Retinal pigment epithelial cell (primary cell): ENCODE results near the gene CHD5.
A peak's percentile ranks its signal among the peaks of the same experiment; 100 is the strongest.

ENCODE experiments used
- DNase-seq: peaks from one replicate; pipeline ENCODE4 v3.0.0-alpha.2; 2010; ENCODE audit warnings: low read depth
- H3K4me3 ChIP-seq: 2 replicates; pipeline ENCODE4 v1.5.1; 2011; ENCODE audit warnings: mild to moderate bottlenecking, low read length, control low read depth, moderate library complexity
- TF ChIP-seq, protein P1 (sequence below): conservative IDR thresholded peaks from 2 replicates; pipeline ENCODE4 v1.5.1; 2011; ENCODE audit warnings: low read depth, low read length, control low read depth, inconsistent platforms

The CHD5 gene

DNA sequence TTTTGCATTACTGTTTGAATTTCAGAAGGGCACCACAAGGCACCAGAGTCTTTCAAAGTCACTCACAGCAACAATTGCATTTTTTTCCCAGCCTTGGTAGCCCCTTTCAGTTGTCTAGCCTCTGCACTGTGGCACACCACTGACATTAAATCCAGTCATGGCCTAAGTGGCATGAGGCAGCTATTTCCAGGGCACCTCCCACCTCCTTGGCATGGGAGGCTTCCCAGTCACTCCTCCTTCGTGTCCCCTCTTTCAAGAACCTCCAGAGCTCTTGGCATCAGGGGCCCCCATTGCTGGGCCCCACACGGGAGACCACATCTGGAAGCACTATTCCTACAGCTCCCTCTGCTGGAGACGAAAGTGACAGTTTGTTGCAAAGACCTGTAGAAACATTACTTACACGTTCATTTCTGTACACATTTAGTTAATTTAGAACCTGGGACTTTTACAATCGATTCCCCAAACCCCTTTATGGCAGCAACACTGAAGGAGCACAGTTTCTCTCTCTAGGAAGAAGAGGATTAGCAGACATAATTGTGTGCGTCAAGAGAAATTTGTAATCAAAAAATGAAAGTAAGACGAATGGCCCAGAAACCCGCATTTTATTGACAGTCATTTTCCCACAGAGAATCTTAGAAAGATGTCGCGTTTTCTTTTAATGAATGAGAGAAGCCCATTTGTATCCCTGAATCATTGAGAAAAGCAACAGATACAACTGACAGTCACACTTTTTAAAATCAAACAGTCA, 5.7 kb upstream of the CHD5 start:
- DNase-seq, result no peak
- TF ChIP-seq, protein P1, sequence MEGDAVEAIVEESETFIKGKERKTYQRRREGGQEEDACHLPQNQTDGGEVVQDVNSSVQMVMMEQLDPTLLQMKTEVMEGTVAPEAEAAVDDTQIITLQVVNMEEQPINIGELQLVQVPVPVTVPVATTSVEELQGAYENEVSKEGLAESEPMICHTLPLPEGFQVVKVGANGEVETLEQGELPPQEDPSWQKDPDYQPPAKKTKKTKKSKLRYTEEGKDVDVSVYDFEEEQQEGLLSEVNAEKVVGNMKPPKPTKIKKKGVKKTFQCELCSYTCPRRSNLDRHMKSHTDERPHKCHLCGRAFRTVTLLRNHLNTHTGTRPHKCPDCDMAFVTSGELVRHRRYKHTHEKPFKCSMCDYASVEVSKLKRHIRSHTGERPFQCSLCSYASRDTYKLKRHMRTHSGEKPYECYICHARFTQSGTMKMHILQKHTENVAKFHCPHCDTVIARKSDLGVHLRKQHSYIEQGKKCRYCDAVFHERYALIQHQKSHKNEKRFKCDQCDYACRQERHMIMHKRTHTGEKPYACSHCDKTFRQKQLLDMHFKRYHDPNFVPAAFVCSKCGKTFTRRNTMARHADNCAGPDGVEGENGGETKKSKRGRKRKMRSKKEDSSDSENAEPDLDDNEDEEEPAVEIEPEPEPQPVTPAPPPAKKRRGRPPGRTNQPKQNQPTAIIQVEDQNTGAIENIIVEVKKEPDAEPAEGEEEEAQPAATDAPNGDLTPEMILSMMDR, result peak; percentile 60
- H3K4me3 ChIP-seq, result no peak overlapping the region

DNA sequence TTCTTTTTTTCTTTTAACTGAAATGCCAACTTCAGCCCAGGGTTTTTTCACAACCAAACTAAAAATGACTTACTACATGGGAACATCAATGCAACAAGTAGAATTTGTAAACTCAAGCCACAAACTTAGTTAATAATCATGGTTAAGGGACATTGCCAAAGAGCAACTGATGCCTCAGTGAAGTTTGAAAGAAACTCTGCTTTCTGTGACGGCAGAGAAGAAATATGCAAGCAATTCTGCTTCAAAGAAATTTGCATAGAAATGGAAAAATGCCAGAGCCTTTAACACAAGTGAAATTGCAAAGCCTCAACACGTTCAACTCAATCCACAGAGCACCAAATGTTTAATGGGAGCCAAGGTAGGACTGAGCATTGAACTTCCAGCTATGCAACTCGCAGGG, 5.0 kb upstream of the CHD5 start:
- DNase-seq, result no peak
- TF ChIP-seq, protein P1, result no peak
- no peak overlapping the region for H3K4me3 ChIP-seq

DNA sequence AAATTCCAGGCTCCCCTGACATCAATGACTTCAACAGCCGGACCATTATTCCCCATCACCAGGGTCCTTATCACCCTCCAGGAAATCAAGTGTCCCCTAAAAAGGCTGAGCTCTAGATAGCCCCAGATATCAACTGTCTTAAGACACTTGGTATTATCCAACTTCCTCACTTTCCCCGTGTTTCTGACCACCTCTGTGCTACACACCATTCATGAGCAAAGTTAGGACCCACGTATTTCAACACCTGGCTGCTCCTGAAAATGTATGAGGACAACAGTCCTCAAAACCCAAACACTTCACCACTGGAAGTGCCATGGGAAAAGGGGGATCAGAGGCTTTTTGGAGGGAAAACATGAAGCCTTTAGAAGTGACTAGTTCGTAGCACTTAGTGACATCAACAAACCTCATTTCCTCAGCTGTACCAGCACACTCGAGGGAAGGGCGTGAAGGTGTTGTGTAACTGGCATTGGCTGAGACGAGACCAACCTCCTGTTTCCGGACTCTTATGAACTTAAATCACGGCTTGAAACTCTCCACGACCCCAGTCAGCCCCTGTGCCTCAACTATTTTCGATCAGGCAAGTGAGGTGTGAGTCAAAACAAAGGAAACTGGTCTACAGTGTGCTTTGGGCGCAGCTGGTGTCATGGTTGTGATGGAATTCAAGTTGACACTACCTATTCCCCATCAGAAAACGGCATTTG, 4.1 kb upstream of the CHD5 start:
- DNase-seq, result no peak
- TF ChIP-seq, protein P1, result no peak

DNA sequence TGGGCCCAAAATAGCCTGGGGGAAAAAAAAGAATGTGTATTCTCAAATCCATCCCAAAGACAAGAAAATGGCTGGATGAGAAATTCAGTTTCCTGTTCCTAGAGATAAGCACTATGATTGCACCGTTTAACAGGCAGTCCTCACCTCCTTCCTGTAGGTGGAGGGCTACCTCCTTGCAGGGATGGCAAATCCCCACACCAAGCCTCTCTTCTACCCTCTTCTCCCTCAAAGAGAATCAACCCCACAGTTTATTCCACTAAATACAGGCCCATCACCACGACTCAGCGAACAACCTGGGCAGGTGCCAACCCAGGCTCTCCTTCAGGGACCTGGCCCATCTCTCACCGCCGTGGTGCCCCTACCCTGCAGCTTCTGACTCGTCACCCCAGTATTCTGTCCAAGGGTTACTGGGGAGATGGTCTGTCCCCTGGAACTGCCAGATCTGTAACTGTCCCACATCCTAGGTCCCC, 3.4 kb upstream of the CHD5 start:
- H3K4me3 ChIP-seq, result no peak overlapping the region
- no peak for DNase-seq
- TF ChIP-seq, protein P1, result peak; percentile 38

More for the DNA sequence above, 4.1 kb upstream of the CHD5 start:
- H3K4me3 ChIP-seq, result no peak overlapping the region

DNA sequence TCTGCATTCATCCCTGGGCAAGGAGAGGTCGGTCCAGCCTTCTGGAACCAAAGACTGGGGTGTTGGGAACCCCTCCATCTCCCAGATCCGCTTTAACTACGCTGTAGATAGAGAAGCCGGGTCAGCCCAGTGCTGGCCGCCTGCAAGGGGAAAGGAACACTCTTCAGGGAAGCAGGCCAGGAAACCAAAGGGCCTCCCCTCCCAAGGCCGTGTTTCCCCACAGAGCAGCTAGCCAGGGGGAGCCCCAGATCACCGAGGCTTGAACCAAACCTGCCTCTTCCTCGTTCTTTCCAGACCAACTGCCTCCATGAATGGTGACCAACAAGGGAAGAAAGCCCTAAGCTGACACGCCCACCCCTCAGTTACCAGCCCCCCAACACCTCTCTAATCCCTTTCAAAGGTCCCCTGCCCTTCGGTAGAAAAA, 1.2 kb upstream of the CHD5 start:
- TF ChIP-seq, protein P1, result peak; percentile 23

DNA sequence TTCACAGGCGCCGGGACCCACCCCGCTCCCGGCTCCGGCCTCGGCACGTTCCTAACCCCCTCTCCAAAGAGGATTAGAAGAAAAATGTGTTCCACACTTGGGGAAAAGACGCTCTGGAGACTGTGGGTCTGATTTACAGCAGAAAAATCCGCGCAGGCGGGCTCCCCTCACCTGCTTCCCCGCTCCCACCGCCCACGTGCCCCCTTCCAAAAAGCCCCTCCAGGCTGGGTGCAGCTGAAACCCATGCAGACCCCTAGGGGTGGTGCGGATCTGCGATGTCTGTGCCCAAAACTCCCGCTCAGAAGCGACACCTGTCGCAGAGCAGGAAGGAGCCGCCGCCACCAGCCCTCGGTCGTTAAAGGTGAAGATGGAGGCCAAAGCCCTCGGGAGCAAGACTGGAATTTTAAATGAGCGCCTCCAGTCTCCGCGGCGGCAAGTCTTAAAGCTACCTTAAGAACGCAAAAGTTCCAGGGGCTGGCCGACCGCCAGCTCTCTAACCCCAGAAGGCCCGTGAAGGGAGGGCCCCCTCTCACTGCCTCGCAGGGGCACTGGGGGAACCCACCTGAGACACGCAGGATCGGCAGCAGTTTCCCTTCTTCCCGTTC, 688 bp upstream of the CHD5 start:
- TF ChIP-seq, protein P1, result no peak
- no peak for DNase-seq
- H3K4me3 ChIP-seq, result peak overlapping the region; percentile 6

More for the DNA sequence above, 1.2 kb upstream of the CHD5 start:
- no peak for DNase-seq
- H3K4me3 ChIP-seq, result no peak overlapping the region
